Hepatocyte (in vitro differentiated cells): ENCODE data around the gene CCDC112. TPM values are rescaled to one million over a fixed set of nuclear protein-coding genes. Genes with fewer than 3 reads are reported as not detected.

Experiments used
- DNase-seq: peaks from one replicate; pipeline ENCODE4 v3.0.0-alpha.2; 2016; ENCODE audit warnings: low spot score
- H2AFZ ChIP-seq: fragments of 200-600 bp; sonication (generic); 2 replicates; pipeline ENCODE4 v1.6.0; 2016; ENCODE audit warnings: antibody characterized with exemption, mild to moderate bottlenecking
- H3K27ac ChIP-seq: fragments of 200-600 bp; sonication (generic); 2 replicates; pipeline ENCODE4 v1.5.1; 2016; ENCODE audit warnings: mild to moderate bottlenecking
- H3K27me3 ChIP-seq: fragments of 200-600 bp; sonication (generic); 2 replicates; pipeline ENCODE4 v1.6.1; 2016
- H3K36me3 ChIP-seq: fragments of 200-600 bp; sonication (generic); replicated peaks from 2 replicates; pipeline ENCODE4 v1.5.1; 2016; ENCODE audit warnings: low read depth; ENCODE audit not compliant: insufficient read depth
- H3K4me1 ChIP-seq: fragments of 200-600 bp; sonication (generic); 2 replicates; pipeline ENCODE4 v1.5.1; 2016; ENCODE audit warnings: mild to moderate bottlenecking, moderate library complexity; ENCODE audit not compliant: insufficient read depth
- H3K4me2 ChIP-seq: fragments of 200-600 bp; sonication (generic); 2 replicates; pipeline ENCODE4 v1.6.0; 2016
- H3K4me3 ChIP-seq: fragments of 200-600 bp; sonication (generic); 2 replicates; pipeline ENCODE4 v1.5.1; 2016; ENCODE audit warnings: mild to moderate bottlenecking
- H3K79me2 ChIP-seq: fragments of 200-600 bp; sonication (generic); 2 replicates; pipeline ENCODE4 v1.6.0; 2017; ENCODE audit warnings: mild to moderate bottlenecking
- H3K9me2 ChIP-seq: fragments of 200-600 bp; sonication (generic); replicated peaks from 2 replicates; pipeline ENCODE4 v1.6.0; 2017; ENCODE audit warnings: mild to moderate bottlenecking; ENCODE audit not compliant: insufficient read depth
- H3K9me3 ChIP-seq: fragments of 200-600 bp; sonication (generic); 2 replicates; pipeline ENCODE4 v1.5.1; 2016; ENCODE audit warnings: low read depth, mild to moderate bottlenecking
- H4K20me1 ChIP-seq: fragments of 200-600 bp; sonication (generic); 2 replicates; pipeline ENCODE4 v1.6.0; 2016; ENCODE audit warnings: mild to moderate bottlenecking; ENCODE audit not compliant: insufficient read depth, poor library complexity, severe bottlenecking
- CTCF ChIP-seq: fragments of 200-600 bp; sonication (generic); IDR thresholded peaks from 2 replicates; pipeline ENCODE4 v1.5.1; 2016; ENCODE audit warnings: antibody characterized with exemption, mild to moderate bottlenecking; ENCODE audit not compliant: poor library complexity
- EZH2 ChIP-seq: fragments of 200-600 bp; sonication (generic); IDR thresholded peaks from 2 replicates; pipeline ENCODE4 v1.6.1; 2016; ENCODE audit warnings: antibody characterized with exemption, mild to moderate bottlenecking, borderline replicate concordance
- EZH2phosphoT487 ChIP-seq: fragments of 200-600 bp; sonication (generic); IDR thresholded peaks from one replicate; pipeline ENCODE4 v1.6.1; 2018; ENCODE audit warnings: antibody characterized with exemption, mild to moderate bottlenecking, low read depth, moderate library complexity; ENCODE audit not compliant: unreplicated experiment, severe bottlenecking
- WGBS: methylation state at CpG from one replicate; pipeline ENCODE4 v1.1.6; 2016; ENCODE audit warnings: low lambda C conversion rate; ENCODE audit errors: missing lambda C conversion rate; 5-methylcytosine and 5-hydroxymethylcytosine counted together
- polyA plus RNA-seq: library from polyadenylated mRNA; unstranded; fragments of >200 nt; fragmentation: Nextera tagmentation; extraction: Ambion mirVana; gene quantifications from 2 replicates; pipeline ENCODE4 v1.2.1, GENCODE V29; 2016
- total RNA-seq: library from RNA; depleted of rRNA; stranded (reverse); fragments of >200 nt; gene quantifications from 2 replicates; pipeline ENCODE4 v1.2.3, GENCODE V29; 2014

The CCDC112 gene
- total and polyA plus RNA-seq, 2 experiments from 2014 or later, result 3.7 to 4.2 TPM

GRCh38 chr5:115262321-115263077 lies 34.0 kb downstream of the CCDC112 start, which contains the start of gene PGGT1B:
Gene PGGT1B, minus strand, starts transcription at chr5:115262877. Its CDS starts 26 bp downstream, at chr5:115262851.
- Histone ChIP-seq H3K9me3 (no peaks in the 10 kb centered on the region), H3K4me3 (peak within 1 kb of the TSS; percentile 92), H4K20me1 (peaks cover 6% of the 10 kb centered on the region), H3K9me2 (no peaks in the 10 kb centered on the region), H3K27me3 (no peaks in the 10 kb centered on the region), H3K4me2 (peak within 1 kb of the TSS; percentile 91), H3K4me1 (no peaks in the 10 kb centered on the region), H3K36me3 (no peaks in the 10 kb centered on the region), H3K27ac (peak within 1 kb of the TSS; percentile 94), H2AFZ (peak within 1 kb of the TSS; percentile 100), H3K79me2 (peaks cover 47% of the 10 kb centered on the region)
- TF ChIP-seq CTCF, result peak; percentile 1
- TF ChIP-seq EZH2phosphoT487, result no peak
- TF ChIP-seq EZH2, result peak; percentile 48
- peak; percentile 78 for DNase-seq
- under 1% methylated on average over 50 of the region's 50 CpGs for WGBS

- Histone ChIP-seq H3K4me3 (peak overlapping the region; percentile 92), H3K4me1 (no peaks in the 10 kb centered on the region), H3K9me3 (no peaks in the 10 kb centered on the region), H3K79me2 (peaks cover 52% of the 10 kb centered on the region), H3K4me2 (peak overlapping the region; percentile 91), H3K27ac (peak overlapping the region; percentile 94), H3K9me2 (no peaks in the 10 kb centered on the region), H2AFZ (peak overlapping the region; percentile 100), H3K36me3 (no peaks in the 10 kb centered on the region), H3K27me3 (no peaks in the 10 kb centered on the region), H4K20me1 (peaks cover 10% of the 10 kb centered on the region)
- TF ChIP-seq CTCF (no peak), EZH2phosphoT487 (no peak), EZH2 (no peak)
- DNase-seq, result peak; percentile 23
- WGBS, result 3% methylated on average over 8 of the region's 8 CpGs
These were observed 34.5 kb downstream of the CCDC112 start for GRCh38 chr5:115262011-115262320.

GRCh38 chr5:115260248-115260647 lies 36.2 kb downstream of the CCDC112 start:
- no peak for TF ChIP-seq CTCF
- TF ChIP-seq EZH2phosphoT487, result no peak
- no peak for TF ChIP-seq EZH2
- Histone ChIP-seq H2AFZ (no peak overlapping the region), H3K4me3 (no peak overlapping the region), H3K9me2 (no peaks in the 10 kb centered on the region), H3K4me2 (peak overlapping the region; percentile 91), H3K36me3 (no peaks in the 10 kb centered on the region), H3K4me1 (peaks cover 8% of the 10 kb centered on the region), H3K79me2 (peaks cover 69% of the 10 kb centered on the region), H3K9me3 (no peaks in the 10 kb centered on the region), H3K27ac (no peak overlapping the region), H3K27me3 (no peaks in the 10 kb centered on the region), H4K20me1 (peaks cover 27% of the 10 kb centered on the region)
- DNase-seq, result no peak
- WGBS, result 90% methylated on average over 2 of the region's 2 CpGs
